GM18861 (cell line): ENCODE measurements around the gene HSDL1.

Experiments
- ATAC-seq: cut with Tn5 transposase; IDR thresholded peaks from one replicate; pipeline ENCODE4 v1.9.1; 2021; ENCODE audit not compliant: unreplicated experiment

The HSDL1 gene

GRCh38 chr16:84176192-84177053 is 31.4 kb upstream of the HSDL1 start:
- ATAC-seq = no peak

DNA sequence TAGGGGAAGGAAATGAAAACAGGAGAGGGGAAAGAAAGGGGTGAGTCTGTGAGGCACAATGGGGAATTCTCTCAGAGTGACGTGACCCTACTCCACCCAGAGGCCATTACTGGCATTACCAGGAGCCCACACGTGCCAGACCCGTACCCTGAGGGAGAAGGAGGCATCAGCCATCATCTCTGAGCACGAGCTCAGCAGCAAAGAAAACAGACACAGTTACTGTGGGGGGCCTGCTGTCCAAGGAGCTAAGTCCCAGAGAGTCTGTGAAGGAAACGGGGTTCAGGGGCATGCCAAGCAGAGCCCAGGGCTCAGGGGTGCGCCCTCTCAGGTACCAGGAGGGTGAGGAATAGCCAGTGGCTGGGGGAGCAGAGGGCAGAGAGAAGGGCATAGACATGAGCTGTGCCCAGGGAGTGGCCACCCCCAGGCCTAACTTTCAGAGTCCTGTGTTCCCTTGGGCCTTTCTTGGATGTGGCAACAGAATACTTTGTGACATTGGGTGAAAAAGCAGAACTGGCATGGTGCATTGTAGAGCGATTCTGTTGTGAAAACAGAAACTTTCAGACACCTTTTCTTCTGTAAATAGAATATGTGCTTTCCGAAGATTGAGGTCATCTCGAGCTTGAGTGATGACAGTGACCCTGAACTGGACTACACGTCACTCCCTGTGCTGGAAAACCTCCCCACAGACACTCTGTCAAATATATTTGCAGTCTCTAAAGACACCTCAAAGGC is 30.5 kb upstream of the HSDL1 start:
- ATAC-seq = no peak

DNA sequence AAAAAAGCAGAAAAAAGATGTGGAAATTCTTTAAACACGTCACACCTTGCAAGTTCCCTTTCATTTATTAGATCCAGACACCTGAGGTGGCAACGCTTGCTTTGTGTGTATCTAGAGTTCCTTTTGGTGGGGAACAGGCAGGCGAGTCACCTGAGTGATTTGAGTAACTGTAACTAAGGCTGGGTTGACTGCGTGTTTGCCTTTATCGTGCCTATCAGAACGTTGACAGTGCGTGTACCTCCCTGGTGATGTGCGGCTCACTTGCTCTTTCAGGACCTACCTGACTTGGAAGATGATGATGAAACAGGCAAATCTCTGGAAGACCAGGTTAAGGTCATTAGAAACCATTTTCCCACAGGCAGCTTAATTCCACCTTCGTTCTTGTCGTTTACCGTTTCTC is 29.4 kb upstream of the HSDL1 start:
- no peak for ATAC-seq

GRCh38 chr16:84169765-84170310 is 24.9 kb upstream of the HSDL1 start:
- ATAC-seq = no peak

GRCh38 chr16:84166796-84167695 is 22.1 kb upstream of the HSDL1 start:
- ATAC-seq = no peak

DNA sequence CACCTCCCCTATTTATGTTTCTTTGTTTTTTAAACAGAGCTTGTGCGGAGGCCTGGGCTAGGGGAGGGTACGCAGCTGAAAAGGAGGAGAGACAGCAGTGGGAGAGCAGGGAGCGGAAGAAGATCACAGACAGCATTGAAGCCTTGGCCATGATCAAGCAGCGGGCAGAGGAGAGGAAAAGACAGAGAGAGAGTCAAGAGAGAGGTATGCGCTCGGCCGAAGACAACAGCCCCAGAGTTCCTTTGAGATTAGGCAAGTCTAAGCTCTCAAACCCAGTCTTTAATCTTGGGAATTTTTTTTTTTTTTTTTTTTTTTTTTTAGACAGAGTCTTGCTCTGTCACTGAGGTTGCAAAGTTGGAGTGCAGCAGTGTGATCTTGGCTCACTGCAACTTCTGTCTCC is 20.8 kb upstream of the HSDL1 start:
- ATAC-seq = no peak

DNA sequence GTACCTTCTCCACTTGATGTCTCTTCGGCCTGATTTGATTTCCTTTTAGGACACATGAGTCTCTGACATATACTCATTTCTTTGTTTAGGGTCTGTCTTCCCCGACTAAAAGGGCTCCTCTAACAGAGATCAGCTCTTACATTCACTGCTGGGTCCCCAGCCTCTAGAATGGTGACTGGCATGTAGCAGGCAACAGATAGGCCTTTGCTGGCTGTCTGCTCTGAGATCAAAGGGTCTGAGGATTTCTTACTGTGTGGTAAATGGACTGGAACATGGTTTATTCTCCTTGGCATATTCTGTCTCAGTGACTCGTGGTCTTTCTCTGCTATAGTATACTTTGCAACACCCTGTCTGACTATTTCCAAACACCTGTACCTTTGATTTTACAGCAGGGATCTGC is 16.8 kb upstream of the HSDL1 start:
- no peak for ATAC-seq

GRCh38 chr16:84161037-84161436 is 16.1 kb upstream of the HSDL1 start:
- no peak for ATAC-seq

GRCh38 chr16:84159800-84160199 is 14.8 kb upstream of the HSDL1 start:
- ATAC-seq = no peak

- ATAC-seq = no peak
Observed at GRCh38 chr16:84159007-84159406, 14.0 kb upstream of the HSDL1 start.

- ATAC-seq = no peak
Observed at GRCh38 chr16:84156342-84156784, 11.4 kb upstream of the HSDL1 start.

GRCh38 chr16:84155771-84156170 is 10.8 kb upstream of the HSDL1 start:
- ATAC-seq = no peak

DNA sequence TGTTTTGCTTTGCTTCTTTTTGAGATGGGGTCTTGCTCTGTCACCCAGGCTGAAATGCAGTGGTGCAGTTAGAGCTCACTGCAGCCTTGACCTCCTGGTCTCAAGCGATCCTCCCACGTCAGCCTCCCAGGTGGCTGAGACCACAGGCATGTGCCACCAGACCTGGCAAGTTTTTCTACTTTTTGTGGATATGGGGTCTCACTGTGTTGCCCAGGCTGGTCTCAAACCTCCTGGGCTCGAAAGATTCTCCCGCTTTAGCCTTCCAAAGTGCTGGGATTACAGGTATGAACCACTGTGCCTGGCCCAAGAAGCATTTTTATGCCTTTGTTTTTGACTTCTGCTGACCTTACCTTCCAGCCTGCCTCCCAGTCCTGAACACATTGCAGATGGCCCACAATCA is 10.2 kb upstream of the HSDL1 start:
- no peak for ATAC-seq

- ATAC-seq = no peak
Observed at GRCh38 chr16:84153660-84154214, 8.8 kb upstream of the HSDL1 start.

DNA sequence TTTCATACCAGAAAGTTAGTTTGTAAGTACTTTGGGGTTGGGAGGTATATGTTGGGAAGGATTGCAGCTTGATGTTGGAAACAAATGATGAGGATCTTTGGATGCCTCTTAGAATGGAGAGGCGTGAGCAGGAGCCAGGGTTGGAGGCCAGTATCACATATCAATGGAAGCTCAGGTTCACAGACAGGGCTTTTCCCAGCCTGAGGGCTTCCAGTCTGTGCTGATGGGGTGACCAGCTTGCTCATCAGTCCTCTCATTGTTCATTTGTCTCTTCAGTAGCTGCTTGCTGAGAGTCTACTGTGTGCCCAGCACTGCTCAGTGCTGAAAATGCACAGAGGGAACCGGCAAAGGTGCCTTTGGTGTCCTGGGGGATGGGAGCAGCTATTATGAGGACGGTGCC is 5.9 kb upstream of the HSDL1 start:
- no peak for ATAC-seq

DNA sequence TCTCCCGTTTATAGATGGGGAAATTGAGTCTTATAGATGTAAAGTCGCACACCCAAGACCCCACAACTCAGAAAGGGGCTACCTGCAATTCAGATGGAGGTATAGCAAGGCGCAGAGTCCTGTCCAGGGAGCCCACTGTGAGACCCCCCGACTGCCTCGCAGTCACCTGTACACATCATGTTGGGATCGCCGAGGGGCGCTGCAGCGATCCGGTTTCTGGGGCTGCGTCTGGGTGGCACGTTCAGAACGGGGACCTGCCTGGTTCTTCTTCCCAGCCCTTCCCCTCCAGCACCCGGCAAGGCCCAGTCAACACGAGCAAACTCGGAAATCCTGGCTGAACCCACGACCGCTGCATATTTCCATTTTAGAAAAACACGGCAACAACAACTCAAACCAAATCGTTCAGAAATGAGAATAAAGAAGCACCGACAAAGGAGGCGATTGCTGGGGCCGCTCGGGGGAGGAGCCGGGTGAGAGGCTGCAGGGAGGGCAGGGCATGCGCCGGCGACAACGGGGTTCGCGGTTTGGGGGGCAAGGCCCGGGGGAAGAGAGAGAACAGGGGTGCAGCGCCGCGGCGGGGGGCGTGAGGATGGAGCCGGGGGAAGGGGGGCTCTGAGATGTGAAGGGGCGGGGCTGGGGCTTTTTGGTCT is 643 bp downstream of the HSDL1 start:
- ATAC-seq = no peak

GRCh38 chr16:84143784-84144199 is 1.2 kb downstream of the HSDL1 start:
- ATAC-seq = no peak

DNA sequence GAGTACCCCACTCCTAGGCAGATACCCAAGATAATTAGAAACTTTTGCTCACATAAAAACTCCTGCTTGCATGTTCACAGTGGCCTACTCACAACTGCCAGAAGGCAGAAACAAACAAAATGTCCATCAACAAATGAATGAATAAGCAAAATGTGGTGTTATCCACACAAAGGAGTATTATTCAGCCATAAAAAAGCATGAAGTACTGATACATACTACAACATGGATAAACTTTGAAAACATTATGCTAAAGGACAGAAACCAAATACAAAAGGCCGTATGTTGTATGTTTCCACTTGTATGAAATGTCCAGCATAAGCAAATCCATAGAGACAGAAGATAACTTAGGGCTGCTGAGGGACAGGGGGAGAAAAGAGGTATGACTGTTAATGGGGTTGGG is 1.9 kb downstream of the HSDL1 start:
- ATAC-seq = no peak

- ATAC-seq = no peak
Observed at GRCh38 chr16:84141143-84141670, 3.8 kb downstream of the HSDL1 start.
